Stimulated activated naive CD8-positive, alpha-beta T cell treated with anti-CD3 and anti-CD28 coated beads, Interleukin-15, Interleukin-2, amounts not matched to agents 100 ng/mL and 50 ng/mL, for 24 hours (primary cell): ENCODE results near the gene WNT7A.

Experiments used
- H3K27ac Mint-ChIP-seq: one replicate; pipeline ENCODE4 v1.8.0; 2021; ENCODE audit warnings: mild to moderate bottlenecking, mixed read lengths
- H3K27me3 Mint-ChIP-seq: one replicate; pipeline ENCODE4 v1.8.0; 2021; ENCODE audit warnings: mixed read lengths
- H3K36me3 Mint-ChIP-seq: one replicate; pipeline ENCODE4 v1.8.0; 2021; ENCODE audit warnings: low read depth, mixed read lengths
- H3K4me1 Mint-ChIP-seq: one replicate; pipeline ENCODE4 v1.8.0; 2021; ENCODE audit warnings: low read depth, mixed read lengths
- H3K4me3 Mint-ChIP-seq: one replicate; pipeline ENCODE4 v1.8.0; 2021; ENCODE audit warnings: mild to moderate bottlenecking, mixed read lengths
- H3K9me3 Mint-ChIP-seq: one replicate; pipeline ENCODE4 v1.8.0; 2021; ENCODE audit warnings: mixed read lengths

WNT7A gene

GRCh38 chr3:13877911-13878280 is 2.0 kb downstream of the WNT7A start:
- H3K4me1 Mint-ChIP-seq: no peaks in the 10 kb centered on the region
- no peaks in the 10 kb centered on the region for H3K36me3 Mint-ChIP-seq
- peaks cover 44% of the 10 kb centered on the region for H3K27me3 Mint-ChIP-seq
- H3K9me3 Mint-ChIP-seq: no peaks in the 10 kb centered on the region
- H3K27ac Mint-ChIP-seq: no peak overlapping the region
- H3K4me3 Mint-ChIP-seq: peak overlapping the region; percentile 60

DNA sequence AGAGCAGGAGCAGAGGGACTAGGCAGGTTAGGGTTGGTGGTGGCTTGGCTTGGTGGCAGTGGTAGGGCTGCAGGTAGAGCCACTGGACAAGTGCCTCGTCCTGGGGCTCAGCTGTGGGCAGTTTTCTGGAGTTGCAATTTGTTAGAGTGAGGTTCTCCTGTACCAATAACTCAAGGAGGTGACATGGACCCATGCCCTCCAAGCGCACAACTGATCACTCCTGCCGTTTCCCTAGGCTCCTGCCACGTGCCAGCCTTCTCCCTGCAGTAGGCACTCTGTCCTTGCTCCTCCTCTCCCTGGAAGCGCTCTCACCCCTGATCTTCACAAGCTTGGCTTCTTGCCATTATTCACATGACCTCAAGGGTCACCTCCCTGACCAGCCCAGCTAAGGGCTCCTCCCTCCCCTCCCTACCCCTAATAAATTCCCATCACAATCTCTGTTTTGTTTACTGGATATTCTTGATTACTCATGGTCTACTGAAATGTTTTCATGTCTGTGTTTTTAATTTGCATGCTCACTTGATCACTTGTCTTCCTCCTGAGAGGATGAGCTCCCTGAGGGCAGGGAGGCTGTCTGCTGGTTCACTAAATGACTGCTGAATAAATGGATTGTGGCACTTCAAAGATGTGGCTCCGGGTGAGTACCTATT is 3.3 kb downstream of the WNT7A start:
- H3K36me3 Mint-ChIP-seq: no peaks in the 10 kb centered on the region
- H3K27me3 Mint-ChIP-seq: peaks cover 33% of the 10 kb centered on the region
- no peak overlapping the region for H3K27ac Mint-ChIP-seq
- H3K4me3 Mint-ChIP-seq: no peak overlapping the region
- H3K4me1 Mint-ChIP-seq: no peaks in the 10 kb centered on the region
- no peaks in the 10 kb centered on the region for H3K9me3 Mint-ChIP-seq

DNA sequence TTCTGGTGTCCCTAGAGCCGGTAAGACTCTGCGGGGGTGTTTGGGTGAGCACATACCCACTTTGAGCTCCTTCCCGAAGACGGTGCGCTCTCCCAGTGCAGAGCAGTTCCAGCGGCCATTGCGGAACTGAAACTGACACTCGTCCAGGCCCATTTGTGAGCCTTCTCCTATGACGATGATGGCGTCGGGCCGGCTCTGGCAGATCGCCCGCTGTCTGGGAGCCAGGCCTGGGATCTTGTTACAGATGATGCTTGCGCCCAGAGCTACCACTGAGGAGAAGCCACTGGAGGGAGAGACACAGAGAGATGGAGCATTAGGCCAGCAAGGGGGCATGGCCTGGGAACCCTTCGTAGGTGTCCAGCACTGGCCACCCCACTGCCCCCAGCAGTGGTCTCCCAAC is 5.0 kb downstream of the WNT7A start:
- Mint-ChIP-seq H3K27ac (no peak overlapping the region), H3K27me3 (peaks cover 27% of the 10 kb centered on the region), H3K4me1 (no peaks in the 10 kb centered on the region), H3K4me3 (no peak overlapping the region), H3K36me3 (no peaks in the 10 kb centered on the region), H3K9me3 (no peaks in the 10 kb centered on the region)

DNA sequence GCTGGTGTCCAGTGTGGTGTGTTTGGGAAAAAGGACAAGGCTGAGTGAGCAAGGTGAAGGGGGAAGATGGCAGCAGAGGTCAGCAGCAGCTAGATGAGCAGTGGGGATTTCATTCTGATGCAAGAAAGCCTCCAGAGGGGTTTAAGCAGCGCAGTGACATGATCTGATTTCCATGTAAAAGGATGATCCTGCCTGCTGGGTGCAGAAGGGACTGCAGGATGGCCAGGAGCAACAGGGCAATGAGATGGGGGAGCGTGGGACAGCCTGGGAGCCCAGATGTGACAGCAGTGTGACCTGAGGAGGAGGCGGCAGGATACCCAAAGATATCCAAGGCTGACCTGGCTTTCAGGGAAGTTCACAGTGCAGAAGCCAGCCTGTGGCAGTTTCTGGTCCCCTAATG is 6.1 kb downstream of the WNT7A start:
- H3K4me1 Mint-ChIP-seq: peaks cover 3% of the 10 kb centered on the region
- no peak overlapping the region for H3K27ac Mint-ChIP-seq
- no peaks in the 10 kb centered on the region for H3K36me3 Mint-ChIP-seq
- H3K4me3 Mint-ChIP-seq: no peak overlapping the region
- peaks cover 20% of the 10 kb centered on the region for H3K27me3 Mint-ChIP-seq
- no peaks in the 10 kb centered on the region for H3K9me3 Mint-ChIP-seq

- no peaks in the 10 kb centered on the region for H3K9me3 Mint-ChIP-seq
- H3K4me1 Mint-ChIP-seq: peaks cover 13% of the 10 kb centered on the region
- H3K27me3 Mint-ChIP-seq: peaks cover 11% of the 10 kb centered on the region
- H3K4me3 Mint-ChIP-seq: no peak overlapping the region
- no peaks in the 10 kb centered on the region for H3K36me3 Mint-ChIP-seq
- no peak overlapping the region for H3K27ac Mint-ChIP-seq
Observed at GRCh38 chr3:13872451-13872850, 7.4 kb downstream of the WNT7A start.

DNA sequence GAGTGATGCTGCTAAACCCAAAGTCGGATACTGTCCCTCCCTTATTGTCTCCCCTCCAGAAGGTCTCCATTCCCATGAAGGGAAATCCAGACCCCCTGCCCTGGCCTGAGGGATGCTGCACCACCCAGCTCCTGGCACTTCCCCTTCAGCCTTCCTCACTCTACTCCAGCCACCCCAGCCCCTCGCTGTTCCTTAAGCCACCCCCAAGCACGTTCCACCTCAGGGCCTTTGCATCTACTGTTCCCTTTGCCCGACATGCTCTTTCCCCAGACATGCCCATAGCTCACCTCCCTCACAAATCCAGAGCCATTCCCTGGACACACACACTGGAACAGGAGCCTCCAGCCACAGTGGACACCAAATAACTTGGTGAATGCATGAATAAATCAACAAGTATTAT is 8.1 kb downstream of the WNT7A start:
- Mint-ChIP-seq H3K27ac (no peak overlapping the region), H3K27me3 (peaks cover 5% of the 10 kb centered on the region), H3K4me1 (peaks cover 18% of the 10 kb centered on the region)

GRCh38 chr3:13870902-13871301 is 9.0 kb downstream of the WNT7A start:
- H3K36me3 Mint-ChIP-seq: no peaks in the 10 kb centered on the region
- no peaks in the 10 kb centered on the region for H3K9me3 Mint-ChIP-seq
- H3K27ac Mint-ChIP-seq: no peak overlapping the region
- peaks cover 26% of the 10 kb centered on the region for H3K4me1 Mint-ChIP-seq
- H3K4me3 Mint-ChIP-seq: no peak overlapping the region
- H3K27me3 Mint-ChIP-seq: peaks cover 3% of the 10 kb centered on the region

More for the DNA sequence above, 8.1 kb downstream of the WNT7A start:
- no peaks in the 10 kb centered on the region for H3K9me3 Mint-ChIP-seq
- H3K4me3 Mint-ChIP-seq: no peak overlapping the region
- no peaks in the 10 kb centered on the region for H3K36me3 Mint-ChIP-seq

DNA sequence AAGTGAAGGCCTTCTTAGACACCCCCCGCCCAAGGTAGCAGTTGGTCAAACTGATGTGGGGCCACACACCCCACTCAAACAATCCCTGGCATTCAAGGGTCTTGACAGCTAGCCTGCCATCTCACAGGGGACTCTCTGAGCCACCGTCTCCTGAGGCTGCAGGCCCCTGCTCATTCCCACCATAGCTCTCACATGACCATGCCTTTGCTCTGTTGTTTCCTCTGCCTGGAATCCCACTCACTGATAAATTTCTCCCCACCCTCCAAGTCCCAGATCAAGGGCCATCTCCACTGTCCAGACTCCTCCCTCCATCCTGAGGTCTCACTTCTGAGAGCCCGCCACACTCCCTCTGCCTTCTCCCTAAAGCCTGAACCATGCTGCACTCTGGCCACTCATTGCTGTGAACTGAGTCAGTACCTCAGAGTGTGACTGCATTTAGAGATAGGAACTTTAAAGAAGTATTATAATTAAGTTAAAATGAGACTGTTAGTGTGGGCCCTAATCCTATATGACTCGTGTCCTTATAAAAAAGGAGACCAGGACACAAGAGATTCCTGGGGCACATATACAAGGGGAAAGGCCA is 10.0 kb downstream of the WNT7A start:
- H3K27me3 Mint-ChIP-seq: no peaks in the 10 kb centered on the region

GRCh38 chr3:13868844-13869724 is 10.8 kb downstream of the WNT7A start:
- Mint-ChIP-seq H3K27ac (no peak overlapping the region), H3K4me1 (peaks cover 34% of the 10 kb centered on the region), H3K27me3 (no peaks in the 10 kb centered on the region), H3K4me3 (no peak overlapping the region), H3K36me3 (no peaks in the 10 kb centered on the region), H3K9me3 (no peaks in the 10 kb centered on the region)

More for the DNA sequence above, 10.0 kb downstream of the WNT7A start:
- no peak overlapping the region for H3K27ac Mint-ChIP-seq
- H3K4me1 Mint-ChIP-seq: peaks cover 34% of the 10 kb centered on the region
- no peaks in the 10 kb centered on the region for H3K9me3 Mint-ChIP-seq
- no peaks in the 10 kb centered on the region for H3K36me3 Mint-ChIP-seq
- H3K4me3 Mint-ChIP-seq: no peak overlapping the region

DNA sequence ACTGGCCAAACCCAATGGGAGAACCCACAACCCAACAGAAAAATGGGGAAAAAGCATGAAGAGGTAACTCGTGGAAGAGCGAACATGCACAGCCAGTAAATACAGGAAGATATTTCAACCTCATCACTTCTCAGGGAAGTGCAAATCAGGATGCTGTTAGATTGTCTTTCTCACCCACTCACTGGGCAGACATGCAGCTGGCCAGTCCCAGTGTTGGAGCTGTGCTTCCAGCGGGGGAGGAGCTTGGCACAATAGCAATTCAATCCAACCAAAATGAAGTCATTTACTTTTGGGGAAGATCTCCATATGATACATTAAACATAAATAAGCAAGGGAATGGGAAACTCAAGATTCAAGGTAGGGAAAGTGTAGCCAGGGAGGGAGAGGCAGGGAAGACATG is 12.1 kb downstream of the WNT7A start:
- H3K4me1 Mint-ChIP-seq: peaks cover 34% of the 10 kb centered on the region
- H3K27ac Mint-ChIP-seq: no peak overlapping the region
- H3K4me3 Mint-ChIP-seq: no peak overlapping the region
- no peaks in the 10 kb centered on the region for H3K36me3 Mint-ChIP-seq
- no peaks in the 10 kb centered on the region for H3K27me3 Mint-ChIP-seq
- H3K9me3 Mint-ChIP-seq: no peaks in the 10 kb centered on the region

DNA sequence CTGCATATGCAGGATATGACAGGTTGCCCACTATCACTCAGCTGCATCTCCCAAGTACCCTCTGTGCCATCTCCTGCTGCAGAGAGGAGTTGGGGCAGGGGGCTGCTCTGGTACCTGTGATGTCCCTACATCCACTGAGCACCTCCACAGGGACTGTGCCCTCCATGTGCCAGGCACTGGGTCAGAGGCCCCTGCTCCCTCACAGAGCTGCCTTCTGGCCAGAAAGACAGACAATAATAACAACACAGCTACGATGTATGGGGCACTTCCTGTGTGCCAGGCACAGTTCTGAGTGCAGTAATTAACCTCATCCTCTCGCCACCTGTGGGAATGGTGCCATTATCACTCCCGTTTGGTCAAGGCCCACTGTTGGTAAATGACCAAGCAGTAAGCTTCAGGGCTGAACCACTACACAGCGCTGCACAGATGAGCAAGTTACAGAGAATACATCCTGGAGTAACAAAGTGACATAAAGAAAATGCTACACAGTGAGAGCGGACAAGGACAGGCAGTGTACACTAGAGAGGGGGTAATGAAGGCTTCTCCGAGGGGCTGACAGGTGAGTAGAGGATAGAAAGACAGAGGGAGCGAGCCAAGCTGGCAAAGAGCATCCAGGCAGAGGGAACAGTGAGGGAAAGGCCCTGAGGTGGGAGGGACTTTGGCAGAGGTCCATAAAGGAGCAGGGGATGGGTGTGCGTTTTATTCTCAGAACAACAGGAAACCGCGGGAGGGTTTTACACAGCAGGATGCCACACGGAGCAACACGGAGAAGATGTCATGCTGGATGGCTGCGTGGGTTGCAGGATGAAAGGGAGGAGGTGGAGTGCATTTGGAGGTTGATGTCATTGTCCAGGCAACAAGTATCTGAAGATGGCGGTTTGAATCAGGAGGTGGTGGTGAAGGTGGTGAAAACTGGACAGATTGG is 13.6 kb downstream of the WNT7A start:
- H3K9me3 Mint-ChIP-seq: no peaks in the 10 kb centered on the region
- H3K4me1 Mint-ChIP-seq: peaks cover 34% of the 10 kb centered on the region
- peak overlapping the region; percentile 42 for H3K27ac Mint-ChIP-seq
- no peaks in the 10 kb centered on the region for H3K36me3 Mint-ChIP-seq
- H3K27me3 Mint-ChIP-seq: no peaks in the 10 kb centered on the region
- peak overlapping the region; percentile 23 for H3K4me3 Mint-ChIP-seq

- H3K4me3 Mint-ChIP-seq: no peak overlapping the region
- no peaks in the 10 kb centered on the region for H3K27me3 Mint-ChIP-seq
- no peaks in the 10 kb centered on the region for H3K9me3 Mint-ChIP-seq
- H3K36me3 Mint-ChIP-seq: no peaks in the 10 kb centered on the region
- peaks cover 34% of the 10 kb centered on the region for H3K4me1 Mint-ChIP-seq
- peak overlapping the region; percentile 21 for H3K27ac Mint-ChIP-seq
Observed at GRCh38 chr3:13865581-13865980, 14.3 kb downstream of the WNT7A start.

DNA sequence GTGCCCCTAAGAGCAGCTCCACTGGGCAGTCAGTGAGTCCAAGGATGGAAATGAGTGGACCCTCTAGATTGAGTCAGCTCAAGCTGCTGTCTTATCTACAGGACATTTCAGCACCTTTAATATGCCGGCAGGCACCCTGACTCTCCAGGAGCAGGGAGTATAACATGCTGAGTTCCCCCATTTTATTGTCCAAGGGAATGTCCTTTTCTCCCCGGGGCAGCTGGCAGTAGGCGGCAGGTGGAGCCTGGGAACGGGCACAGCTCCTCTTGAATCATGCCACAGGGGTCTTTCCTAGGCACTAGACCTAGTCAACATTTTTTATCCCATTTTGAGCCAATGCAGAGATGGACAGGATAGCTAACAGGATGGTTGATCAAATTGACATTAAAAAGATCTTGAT is 14.8 kb downstream of the WNT7A start:
- Mint-ChIP-seq H3K27me3 (no peaks in the 10 kb centered on the region), H3K4me3 (no peak overlapping the region), H3K9me3 (no peaks in the 10 kb centered on the region), H3K36me3 (no peaks in the 10 kb centered on the region), H3K27ac (peak overlapping the region; percentile 21), H3K4me1 (peaks cover 34% of the 10 kb centered on the region)

GRCh38 chr3:13863965-13864595 is 15.8 kb downstream of the WNT7A start:
- no peaks in the 10 kb centered on the region for H3K36me3 Mint-ChIP-seq
- peaks cover 34% of the 10 kb centered on the region for H3K4me1 Mint-ChIP-seq
- H3K27me3 Mint-ChIP-seq: no peaks in the 10 kb centered on the region
- no peak overlapping the region for H3K27ac Mint-ChIP-seq
- no peak overlapping the region for H3K4me3 Mint-ChIP-seq
- no peaks in the 10 kb centered on the region for H3K9me3 Mint-ChIP-seq
